GM18499 (cell line): Measurements from ENCODE around the gene UNC5A.

Experiments
- ATAC-seq: cut with Tn5 transposase; IDR thresholded peaks from one replicate; pipeline ENCODE4 v1.9.1; 2021; ENCODE audit warnings: moderate number of reproducible peaks; ENCODE audit not compliant: insufficient read depth, unreplicated experiment

The UNC5A gene

DNA sequence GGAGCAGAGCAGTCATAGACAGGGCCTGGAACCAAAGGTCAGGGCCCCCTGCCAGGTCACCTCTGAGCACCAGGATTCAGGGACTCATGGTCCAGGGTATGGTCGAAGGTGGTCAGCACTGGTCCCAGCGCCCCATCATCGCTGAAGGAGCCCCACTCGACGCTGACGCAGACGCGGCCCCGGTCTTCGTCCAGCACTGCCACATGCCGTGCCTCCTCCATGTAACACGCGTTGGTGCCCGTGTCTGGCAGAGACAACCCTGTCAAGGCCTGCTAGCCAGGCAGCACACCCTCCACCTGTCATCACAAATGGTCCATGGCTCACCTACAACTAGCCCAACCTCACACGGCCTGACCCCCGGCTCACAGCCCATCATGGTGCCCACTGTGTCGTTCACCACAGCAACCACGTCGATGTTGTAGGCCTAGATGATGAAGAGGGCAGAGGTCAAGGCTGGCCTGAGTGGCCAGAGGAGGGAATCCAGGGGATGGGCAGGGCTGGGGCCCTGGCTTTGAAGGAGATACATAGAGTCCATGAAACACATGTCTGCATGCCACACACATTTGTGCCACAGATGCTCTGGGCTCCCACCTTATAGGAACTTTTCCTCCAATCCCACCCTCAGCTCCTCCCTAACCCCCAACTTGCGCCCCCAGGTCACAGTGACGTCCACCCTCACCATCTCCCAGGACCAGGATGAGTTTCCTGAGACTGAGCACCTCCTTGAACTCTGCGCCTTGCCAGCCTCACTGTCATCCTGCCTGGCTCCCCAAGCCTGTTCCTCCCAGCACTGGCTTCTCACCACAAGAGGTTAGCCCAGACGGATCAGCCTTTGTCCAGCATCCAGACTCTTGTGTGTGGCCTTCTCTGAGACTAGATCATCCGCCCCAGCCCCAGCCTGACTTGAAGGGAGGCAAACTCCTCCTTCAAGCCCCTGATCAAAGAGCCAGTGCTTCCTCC lies 79.2 kb downstream of the UNC5A start:
- ATAC-seq, result no peak

DNA sequence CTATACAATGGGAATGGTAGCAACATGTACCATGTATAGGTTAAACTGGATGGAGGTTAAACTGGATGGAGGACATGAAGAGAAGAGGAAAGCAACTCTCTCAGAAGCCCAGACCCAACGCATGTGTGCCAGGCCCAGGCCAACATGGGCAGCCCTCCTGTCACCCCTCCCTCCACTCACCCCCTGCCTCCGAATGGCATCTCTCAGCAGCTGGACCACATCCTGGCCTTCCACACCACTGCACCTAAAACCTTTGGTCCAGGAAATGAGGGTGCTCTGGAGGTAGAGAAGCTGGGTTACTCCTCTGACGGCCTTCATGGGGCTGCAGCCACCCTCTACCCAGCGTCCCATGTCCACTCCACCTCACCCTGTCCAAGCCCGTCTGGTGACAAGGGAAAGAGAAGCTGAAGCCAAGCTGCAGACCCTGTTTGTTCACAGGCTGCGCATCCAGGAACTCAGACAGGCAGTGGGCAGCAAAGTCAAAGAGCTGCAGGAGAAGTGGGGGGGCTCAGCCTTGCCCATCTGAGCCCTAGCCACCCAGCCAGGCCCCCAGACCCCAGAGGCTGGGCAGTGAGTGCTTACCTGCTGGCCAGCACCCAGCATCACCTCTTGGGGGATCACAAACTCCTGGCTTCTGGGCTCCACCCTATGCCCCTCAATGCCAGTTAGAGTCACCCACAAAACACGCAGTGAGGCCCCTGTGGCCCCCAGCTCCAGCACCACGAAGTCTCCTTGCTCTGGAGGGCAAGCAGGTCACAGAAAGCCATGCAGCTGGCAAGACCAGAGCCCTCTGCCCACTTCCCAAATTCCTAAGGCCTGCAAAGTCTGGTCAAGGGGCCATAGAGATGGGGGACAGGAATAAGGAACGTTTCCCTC lies 80.3 kb downstream of the UNC5A start:
- ATAC-seq, result no peak

- ATAC-seq, result no peak
Measured at GRCh38 chr5:176891331-176891958, 81.1 kb downstream of the UNC5A start.

GRCh38 chr5:176892663-176893062 lies 82.3 kb downstream of the UNC5A start:
- ATAC-seq, result no peak

DNA sequence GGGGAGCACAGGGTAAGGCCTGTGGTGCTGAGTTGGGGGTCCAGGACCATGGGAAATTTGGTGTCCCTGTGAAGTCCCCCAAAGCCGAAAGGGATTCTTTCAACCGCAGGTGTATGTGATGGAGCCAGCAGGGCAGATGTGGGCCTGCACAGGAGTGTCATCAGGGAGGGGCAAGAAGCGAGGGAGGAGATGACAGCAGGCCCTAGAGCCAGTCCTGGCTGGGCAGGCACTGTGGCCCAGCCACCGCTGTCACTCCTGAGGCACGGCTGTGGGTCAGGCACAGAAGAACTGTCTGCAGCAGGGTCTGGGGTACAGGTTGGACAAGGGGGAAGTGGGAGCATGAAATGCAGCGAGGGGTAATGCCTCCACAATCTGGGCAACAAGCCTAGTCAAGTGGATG lies 83.9 kb downstream of the UNC5A start:
- ATAC-seq, result no peak

DNA sequence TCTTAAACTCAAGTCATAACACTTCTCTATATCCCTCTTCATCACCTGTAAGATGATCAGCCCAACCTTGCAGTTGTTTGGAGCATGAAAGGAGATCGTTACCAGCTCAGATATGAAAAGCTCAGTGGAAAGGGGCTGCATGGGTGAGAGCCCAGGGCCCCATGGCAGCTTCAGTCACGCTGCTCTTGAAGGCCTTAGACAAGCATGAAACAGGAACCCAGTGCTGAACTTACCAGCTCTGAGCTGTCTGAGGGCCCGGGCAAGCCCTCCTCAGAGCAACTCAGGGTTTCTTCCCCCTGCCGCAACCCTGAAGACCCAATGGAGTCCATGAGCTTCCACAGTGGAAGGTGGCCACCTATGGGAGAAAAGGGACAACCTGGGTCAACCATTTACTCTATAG lies 85.5 kb downstream of the UNC5A start:
- ATAC-seq, result no peak

DNA sequence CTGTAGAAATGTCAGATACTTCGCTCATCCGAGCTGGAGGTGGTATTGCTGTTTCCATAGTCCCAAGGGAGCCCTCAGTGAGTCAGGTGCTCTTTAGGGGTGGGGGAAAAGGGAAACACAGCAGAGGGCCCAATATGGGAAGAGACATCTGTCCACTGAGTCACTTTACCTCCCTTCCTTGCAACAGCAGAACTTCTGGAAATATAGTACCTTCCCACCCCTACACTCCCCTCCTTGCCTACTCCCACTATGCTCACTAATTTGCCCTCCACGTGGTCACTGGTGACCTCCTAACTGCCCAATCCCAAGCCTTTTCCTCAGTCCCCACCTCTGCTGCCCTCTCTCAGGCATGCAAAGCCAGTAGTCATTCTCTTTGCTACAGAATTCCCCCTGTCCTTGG lies 86.9 kb downstream of the UNC5A start:
- no peak for ATAC-seq

- ATAC-seq, result no peak
Measured at GRCh38 chr5:176899296-176899891, 89.0 kb downstream of the UNC5A start, which contains the start of gene HK3. Gene HK3, minus strand, starts transcription at chr5:176899346. Its CDS starts 3,187 bp downstream, at chr5:176896159.

GRCh38 chr5:176899946-176900779 lies 89.8 kb downstream of the UNC5A start:
- ATAC-seq, result no peak

GRCh38 chr5:176900780-176901204 lies 90.4 kb downstream of the UNC5A start:
- no peak for ATAC-seq

GRCh38 chr5:176901260-176902101 lies 91.1 kb downstream of the UNC5A start:
- ATAC-seq, result no peak

DNA sequence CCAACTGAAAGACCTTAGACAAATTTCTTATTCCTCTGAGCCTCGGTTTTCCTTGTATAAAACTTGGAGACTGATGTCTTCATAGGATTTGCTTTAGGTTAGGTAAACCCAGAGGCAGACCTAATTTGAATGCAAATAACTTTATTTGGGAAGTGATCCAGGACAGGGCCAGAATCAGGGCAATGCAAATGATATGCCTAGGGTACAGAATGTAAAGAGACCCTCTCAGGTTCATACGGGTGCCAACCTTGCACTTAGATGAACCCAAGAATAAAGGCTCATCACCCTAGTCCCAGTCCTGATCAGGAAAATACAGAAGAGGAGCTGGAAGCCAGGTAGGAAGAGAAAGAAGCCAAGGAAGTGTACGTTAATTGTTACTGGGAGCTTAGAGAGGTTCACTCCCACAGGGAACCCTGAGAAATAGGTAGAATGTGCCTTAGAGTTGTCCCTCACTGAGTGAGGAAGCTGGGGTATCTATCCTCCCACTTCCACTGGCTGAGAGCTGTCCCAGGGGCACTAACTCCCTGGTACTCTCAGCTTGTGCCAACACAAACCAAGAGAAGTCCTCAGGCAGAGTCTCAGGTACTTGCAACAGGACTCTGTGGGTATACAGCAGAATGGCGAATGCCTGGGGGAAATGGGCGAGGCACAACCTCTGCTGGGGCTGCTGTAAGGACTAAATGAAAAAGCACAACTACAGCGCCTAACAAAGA lies 91.9 kb downstream of the UNC5A start:
- ATAC-seq, result no peak

DNA sequence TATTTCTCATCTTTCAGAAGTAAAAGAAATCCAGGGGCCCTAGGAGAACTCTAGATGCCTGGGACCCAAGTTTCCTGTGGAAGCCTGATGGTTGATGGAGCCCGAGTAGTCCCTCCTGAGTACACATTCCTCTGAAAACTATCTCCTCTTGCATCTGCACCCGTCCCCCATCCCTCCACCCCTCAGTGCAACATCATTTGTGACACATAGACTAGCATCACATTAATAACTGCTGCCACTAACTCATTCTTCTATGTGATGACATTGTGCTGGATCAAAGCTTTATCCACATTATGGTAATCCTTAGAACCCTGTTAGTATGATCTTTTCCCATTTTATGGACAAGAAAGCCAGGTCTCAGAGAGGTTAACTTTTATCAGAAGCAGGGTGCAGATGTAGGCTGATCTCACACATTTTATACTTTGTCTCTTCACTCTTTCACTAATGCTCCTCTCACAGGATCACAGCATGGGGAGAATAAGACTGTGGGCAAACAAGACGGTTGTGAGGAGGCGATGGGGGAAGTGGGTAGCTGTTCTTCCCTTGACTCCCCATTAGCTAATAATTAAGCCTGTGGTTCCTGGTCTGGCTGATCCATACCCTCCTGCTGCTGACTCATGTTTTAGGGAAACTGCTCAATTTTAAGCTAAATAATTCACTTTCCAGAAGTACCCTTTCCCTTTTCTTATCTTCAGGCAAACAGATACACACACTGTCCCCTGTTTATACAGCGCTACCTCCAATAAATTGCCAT lies 92.7 kb downstream of the UNC5A start:
- no peak for ATAC-seq

DNA sequence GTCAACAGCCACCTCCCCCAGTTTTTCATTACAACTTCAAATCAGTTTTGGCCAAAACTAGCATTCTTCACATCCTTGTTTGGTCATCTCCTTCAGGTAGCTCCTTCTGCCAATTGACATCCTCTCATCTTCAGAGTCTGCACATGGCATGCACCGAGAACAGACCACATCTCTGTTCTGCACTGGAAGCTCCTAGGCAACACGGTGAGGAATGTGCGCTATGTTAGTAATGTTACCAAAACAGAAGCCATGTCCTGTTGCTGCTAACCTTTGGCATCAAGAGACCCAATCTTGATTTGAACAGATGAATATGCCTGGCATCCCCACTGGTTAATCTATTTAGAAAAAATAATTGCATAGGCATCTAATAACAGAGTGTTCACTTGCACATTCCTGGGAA lies 93.9 kb downstream of the UNC5A start:
- ATAC-seq, result no peak

DNA sequence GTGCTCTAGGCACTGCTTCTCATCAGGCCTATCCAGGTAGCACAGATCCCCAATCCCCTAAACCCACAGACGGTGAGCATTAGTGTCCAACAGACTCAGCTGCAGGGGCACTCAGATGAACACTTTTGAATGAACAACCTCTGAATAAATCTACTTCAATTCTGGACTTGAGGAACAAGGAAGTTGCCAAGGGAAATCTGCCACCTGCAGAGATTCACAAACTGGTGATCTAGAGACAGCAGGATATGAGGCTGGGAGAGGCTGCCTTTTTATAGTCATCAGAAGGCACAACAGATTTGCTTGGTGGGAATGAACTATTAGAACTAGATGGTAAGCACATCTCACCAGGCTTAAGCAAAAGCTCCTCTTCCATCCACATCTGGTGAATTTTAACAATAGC lies 95.8 kb downstream of the UNC5A start:
- no peak for ATAC-seq

DNA sequence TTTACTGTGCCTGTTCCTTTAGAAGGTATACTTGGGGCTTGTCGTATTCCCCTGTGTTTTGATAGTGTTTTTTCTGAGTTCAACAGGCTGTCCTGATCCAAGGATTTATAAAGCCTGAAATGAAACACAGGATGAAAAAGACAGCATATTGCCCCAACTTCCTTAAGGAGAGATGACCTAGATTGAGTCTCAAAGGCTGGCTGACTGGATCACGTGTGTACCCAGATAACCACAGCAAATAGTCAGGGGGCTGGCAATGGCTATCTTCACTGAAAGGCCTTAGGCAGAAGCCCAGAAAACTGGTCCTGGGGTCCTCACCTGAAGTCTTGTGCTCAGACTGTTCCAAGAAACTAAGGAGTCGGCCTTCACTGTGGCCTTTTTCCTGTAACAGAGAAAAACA lies 96.4 kb downstream of the UNC5A start:
- no peak for ATAC-seq

DNA sequence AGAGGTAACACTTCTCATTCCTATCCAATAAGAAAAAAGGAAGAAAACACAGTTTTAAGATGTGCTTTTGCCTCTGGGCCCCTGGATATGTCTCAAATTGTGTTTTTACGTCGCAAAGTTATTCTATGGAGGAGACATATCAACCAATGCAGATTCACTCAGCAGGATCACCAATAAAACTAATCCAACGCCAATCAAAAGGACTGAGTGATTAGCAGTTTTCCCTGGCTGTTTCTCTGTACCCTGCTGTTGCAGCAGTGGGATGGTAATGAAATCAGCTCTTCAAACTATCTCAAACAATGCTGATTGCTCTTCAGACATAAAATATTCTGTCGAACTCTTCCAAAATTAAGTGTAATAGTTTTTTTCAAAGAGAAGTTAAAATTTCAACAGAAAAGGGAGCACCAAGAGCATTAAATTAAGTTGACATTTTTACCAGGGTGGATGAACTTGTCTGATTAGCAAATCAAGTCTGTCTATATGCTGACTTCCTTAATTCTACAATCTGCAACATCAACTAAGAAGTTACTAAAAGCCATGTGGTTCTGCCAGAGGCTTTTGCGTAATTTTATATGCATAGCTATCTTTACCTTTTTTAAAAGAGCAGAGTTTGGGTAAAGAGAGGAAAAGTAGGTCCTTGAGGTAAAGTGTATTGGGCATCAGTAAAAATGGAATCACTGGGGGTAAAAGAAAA lies 98.5 kb downstream of the UNC5A start:
- ATAC-seq, result no peak
